PC-9 (cell line): ENCODE data around the gene TMEM208. TPM values are rescaled to one million over a fixed set of nuclear protein-coding genes. Genes with fewer than 3 reads are reported as not detected.

ENCODE experiments used
- BruUV-seq: library from RNA; stranded (reverse); fragments of 400-500 nt; replicated peaks from 2 replicates; lab custom pipeline; 2021; lab: Mats Ljungman, UMichigan
- CTCF ChIA-PET: fragments of 300-600 bp; sonication (Branson Sonifier 250); formaldehyde crosslinking; loops from one replicate; lab custom pipeline; 2022; ENCODE audit warnings: antibody characterized with exemption; lab: Charles Lee
- POLR2A ChIA-PET: fragments of 300-600 bp; sonication (Branson Sonifier 250); formaldehyde crosslinking; loops from one replicate; lab custom pipeline; 2022; ENCODE audit warnings: antibody characterized with exemption; ENCODE audit not compliant: unreplicated experiment; lab: Charles Lee
- DNase-seq, 2 experiments: peaks; one replicate each; pipeline versions ENCODE4 v3.0.0 to v3.0.0-alpha.2; 2015 to 2022; ENCODE audit warnings: mixed read lengths in 1 of 2
- H2AFZ ChIP-seq: fragments of 200-600 bp; sonication (generic); 2 replicates; pipeline ENCODE4 v1.8.1; 2017; ENCODE audit warnings: antibody characterized with exemption
- H3F3A ChIP-seq: fragments of 200-600 bp; sonication (generic); 2 replicates; pipeline ENCODE4 v1.8.1; 2017; ENCODE audit warnings: antibody characterized with exemption, mild to moderate bottlenecking, low read depth; ENCODE audit not compliant: insufficient read depth
- H3K27ac ChIP-seq: fragments of 200-600 bp; sonication (generic); 2 replicates; pipeline ENCODE4 v1.6.1; 2016; ENCODE audit warnings: mixed run types
- H3K27me3 ChIP-seq: fragments of 200-600 bp; sonication (generic); 2 replicates; pipeline ENCODE4 v1.6.1; 2016; ENCODE audit warnings: low read depth, mixed run types; ENCODE audit not compliant: insufficient read depth
- H3K36me3 ChIP-seq: fragments of 200-600 bp; sonication (generic); 2 replicates; pipeline ENCODE4 v1.6.1; 2016; ENCODE audit warnings: low read depth, mixed run types
- H3K4me1 ChIP-seq: fragments of 200-600 bp; sonication (generic); replicated peaks from 2 replicates; pipeline ENCODE4 v1.6.1; 2016; ENCODE audit warnings: mixed run types; ENCODE audit not compliant: insufficient read depth
- H3K4me2 ChIP-seq: fragments of 200-600 bp; sonication (generic); 2 replicates; pipeline ENCODE4 v1.6.1; 2017; ENCODE audit warnings: mixed run types
- H3K4me3 ChIP-seq: fragments of 200-600 bp; sonication (generic); 2 replicates; pipeline ENCODE4 v1.6.1; 2016; ENCODE audit warnings: mixed run types
- H3K79me2 ChIP-seq: fragments of 200-600 bp; sonication (generic); 2 replicates; pipeline ENCODE4 v1.6.1; 2017; ENCODE audit warnings: low read depth, mixed run types
- H3K9me2 ChIP-seq: fragments of 200-600 bp; sonication (generic); 2 replicates; pipeline ENCODE4 v1.8.1; 2017; ENCODE audit warnings: mild to moderate bottlenecking; ENCODE audit not compliant: insufficient read depth
- H3K9me3 ChIP-seq: fragments of 200-600 bp; sonication (generic); 2 replicates; pipeline ENCODE4 v1.8.1; 2016; ENCODE audit warnings: low read depth; ENCODE audit not compliant: insufficient read depth
- H4K20me1 ChIP-seq: fragments of 200-600 bp; sonication (generic); 2 replicates; pipeline ENCODE4 v1.8.1; 2017; ENCODE audit not compliant: insufficient read depth
- EZH2 ChIP-seq: fragments of 200-600 bp; sonication (generic); IDR thresholded peaks from 2 replicates; pipeline ENCODE4 v1.8.0; 2017; ENCODE audit warnings: antibody characterized with exemption, low read depth
- intact Hi-C: fragments of 100-400 bp; cut with micrococcal nuclease; formaldehyde crosslinking; loops from one replicate; pipeline ENCODE4 v1.10.0; 2022; ENCODE audit not compliant: unreplicated experiment
- total RNA-seq: library from RNA; stranded (reverse); gene quantifications from 2 replicates; pipeline ENCODE4 v1.2.3, GENCODE V29; 2021
- TF ChIP-seq, protein P1 (sequence below): fragments of 200-600 bp; sonication (generic); conservative IDR thresholded peaks from 2 replicates; pipeline ENCODE4 v1.6.1; 2017; ENCODE audit warnings: mixed run types, antibody characterized with exemption, mild to moderate bottlenecking, moderate library complexity

The TMEM208 gene
- total RNA-seq, 1 experiment from 2014 or later, result 39.5 TPM

DNA sequence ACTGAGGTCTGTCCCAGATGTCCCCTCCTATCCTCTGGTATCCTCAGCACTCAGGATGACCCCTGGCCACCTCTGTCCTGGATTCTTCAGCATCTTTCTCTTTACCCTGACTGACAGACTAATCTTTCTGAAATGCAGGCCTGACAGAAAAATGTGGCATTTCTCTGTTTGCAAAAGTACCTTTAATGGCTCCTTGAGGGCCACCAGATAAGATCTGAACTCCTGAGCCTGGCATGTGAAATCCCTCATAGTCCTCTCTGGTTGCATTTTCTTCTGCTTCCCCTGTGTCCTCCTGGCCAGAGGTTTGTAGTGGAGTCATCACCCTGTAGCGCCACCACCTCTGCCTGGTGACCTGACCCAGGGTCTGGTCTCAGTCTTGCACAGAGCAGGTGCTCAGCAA is 30.0 kb upstream of the TMEM208 start:
- TF ChIP-seq EZH2, result no peak
- TF ChIP-seq, protein P1, sequence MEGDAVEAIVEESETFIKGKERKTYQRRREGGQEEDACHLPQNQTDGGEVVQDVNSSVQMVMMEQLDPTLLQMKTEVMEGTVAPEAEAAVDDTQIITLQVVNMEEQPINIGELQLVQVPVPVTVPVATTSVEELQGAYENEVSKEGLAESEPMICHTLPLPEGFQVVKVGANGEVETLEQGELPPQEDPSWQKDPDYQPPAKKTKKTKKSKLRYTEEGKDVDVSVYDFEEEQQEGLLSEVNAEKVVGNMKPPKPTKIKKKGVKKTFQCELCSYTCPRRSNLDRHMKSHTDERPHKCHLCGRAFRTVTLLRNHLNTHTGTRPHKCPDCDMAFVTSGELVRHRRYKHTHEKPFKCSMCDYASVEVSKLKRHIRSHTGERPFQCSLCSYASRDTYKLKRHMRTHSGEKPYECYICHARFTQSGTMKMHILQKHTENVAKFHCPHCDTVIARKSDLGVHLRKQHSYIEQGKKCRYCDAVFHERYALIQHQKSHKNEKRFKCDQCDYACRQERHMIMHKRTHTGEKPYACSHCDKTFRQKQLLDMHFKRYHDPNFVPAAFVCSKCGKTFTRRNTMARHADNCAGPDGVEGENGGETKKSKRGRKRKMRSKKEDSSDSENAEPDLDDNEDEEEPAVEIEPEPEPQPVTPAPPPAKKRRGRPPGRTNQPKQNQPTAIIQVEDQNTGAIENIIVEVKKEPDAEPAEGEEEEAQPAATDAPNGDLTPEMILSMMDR, result no peak
- no peak overlapping the region; the same call in 1 of the 2 replicates for H3K27ac ChIP-seq
- no peaks in the 10 kb centered on the region for H3K9me2 ChIP-seq
- no peak overlapping the region for H3K4me3 ChIP-seq
- H3K79me2 ChIP-seq, result peaks cover 52% of the 10 kb centered on the region
- intact Hi-C loops, result loop anchor here (10.0 kb wide), 2 partner anchors 198 to 268 kb away; partner anchors contain the start of gene TPPP3
- ChIA-PET CTCF (interaction anchor here (0.6 to 0.7 kb wide), 2 partner anchors 50 to 268 kb away, joined by 3 to 9 read pairs; partner anchors contain the start of gene FHOD1), POLR2A (no interaction called here)
- no peak overlapping the region; the same call in 1 of the 2 replicates for H3K4me2 ChIP-seq
- H3K9me3 ChIP-seq, result no peaks in the 10 kb centered on the region
- H3K4me1 ChIP-seq, result peaks cover 54% of the 10 kb centered on the region
- DNase-seq, result peak in 1 of 2 experiments; percentile 43
- no TSS peak for BruUV-seq
- peaks cover 20% of the 10 kb centered on the region for H4K20me1 ChIP-seq
- no peak overlapping the region for H2AFZ ChIP-seq
- peaks cover 57% of the 10 kb centered on the region for H3F3A ChIP-seq
- H3K27me3 ChIP-seq, result no peaks in the 10 kb centered on the region
- peaks cover 25% of the 10 kb centered on the region; the same call in 1 of the 2 replicates for H3K36me3 ChIP-seq

DNA sequence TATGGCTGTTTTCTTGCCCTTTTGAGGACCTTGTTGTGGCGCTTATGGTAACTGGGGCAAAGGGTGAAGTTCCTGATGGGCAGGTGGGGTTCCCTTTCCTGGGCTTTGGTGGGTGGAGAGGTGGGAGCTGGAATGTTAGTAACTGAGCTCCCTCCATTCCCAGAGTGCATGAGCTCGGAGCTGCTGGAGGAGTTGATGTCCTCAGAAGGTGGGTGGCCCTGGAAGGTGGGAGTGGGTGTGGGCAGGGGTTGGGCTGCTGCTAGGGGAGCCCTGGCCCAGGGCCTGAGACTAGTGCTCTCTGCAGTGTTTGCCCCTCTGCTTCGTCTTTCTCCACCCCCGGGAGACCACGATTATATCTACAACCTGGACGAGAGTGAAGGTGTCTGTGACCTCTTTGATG is 29.2 kb upstream of the TMEM208 start:
- H3K27me3 ChIP-seq, result no peaks in the 10 kb centered on the region
- H2AFZ ChIP-seq, result no peak overlapping the region
- ChIA-PET CTCF (interaction anchor here (0.6 to 1.8 kb wide), 9 partner anchors 29 to 267 kb away, joined by 3 to 9 read pairs (median 4); partner anchors contain the start of genes FHOD1 and TMEM208), POLR2A (interaction anchor here (0.6 to 1.1 kb wide), 4 partner anchors 30 to 303 kb away, joined by 4 to 7 read pairs (median 4); no protein-coding TSS in a partner anchor)
- no peak for TF ChIP-seq EZH2
- TF ChIP-seq, protein P1, result no peak
- H3K4me2 ChIP-seq, result no peak overlapping the region
- no peaks in the 10 kb centered on the region for H3K9me2 ChIP-seq
- intact Hi-C loops, result loop anchor here (2.0 to 10.0 kb wide), 4 partner anchors 47 to 267 kb away; partner anchors contain the start of genes B3GNT9 and TPPP3
- BruUV-seq, result no TSS peak
- H3K9me3 ChIP-seq, result no peaks in the 10 kb centered on the region
- no peak overlapping the region; the same call in 1 of the 2 replicates for H3K27ac ChIP-seq
- H3K4me1 ChIP-seq, result peaks cover 54% of the 10 kb centered on the region
- H3K79me2 ChIP-seq, result peaks cover 45% of the 10 kb centered on the region
- H3K36me3 ChIP-seq, result peaks cover 25% of the 10 kb centered on the region; the same call in 1 of the 2 replicates
- no peak overlapping the region for H3K4me3 ChIP-seq
- DNase-seq, result peak in 1 of 2 experiments; percentile 26
- H4K20me1 ChIP-seq, result peaks cover 20% of the 10 kb centered on the region
- peaks cover 57% of the 10 kb centered on the region for H3F3A ChIP-seq

DNA sequence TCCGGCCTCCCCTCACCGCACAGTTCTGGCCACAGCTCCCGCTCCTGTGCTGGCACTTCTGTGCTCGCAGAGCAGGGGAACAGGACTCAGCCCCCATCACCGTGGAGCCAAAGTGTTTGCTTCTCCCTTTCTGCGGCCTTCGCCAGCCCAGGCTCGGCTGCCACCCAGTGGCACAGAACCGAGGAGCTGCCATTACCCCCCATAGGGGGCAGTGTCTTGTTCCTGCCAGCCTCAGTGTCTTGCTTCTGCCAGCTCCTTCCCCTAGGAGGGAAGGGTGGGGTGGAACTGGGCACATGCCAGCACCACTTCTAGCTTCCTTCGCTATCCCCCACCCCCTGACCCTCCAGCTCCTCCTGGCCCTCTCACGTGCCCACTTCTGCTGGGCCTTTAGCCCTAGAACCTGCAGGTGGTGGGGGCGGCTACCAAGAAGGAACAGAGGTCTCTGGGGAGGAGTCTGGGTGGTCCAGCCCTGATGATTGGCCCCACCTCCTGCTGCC is 28.6 kb upstream of the TMEM208 start:
- Histone ChIP-seq H2AFZ (no peak overlapping the region), H3K4me2 (peak overlapping the region; percentile 95)
- POLR2A ChIA-PET, result interaction anchor here (0.6 to 1.1 kb wide), 4 partner anchors 29 to 303 kb away, joined by 4 to 8 read pairs (median 4); no protein-coding TSS in a partner anchor

More for the DNA sequence above, 28.6 kb upstream of the TMEM208 start:
- peak; percentile 43 to 74 for DNase-seq
- TF ChIP-seq, protein P1, result peak; percentile 78
- no peak for TF ChIP-seq EZH2
- BruUV-seq, result no TSS peak
- intact Hi-C loops, result loop anchor here (2.0 to 10.0 kb wide), 4 partner anchors 47 to 267 kb away; partner anchors contain the start of genes B3GNT9 and TPPP3
- Histone ChIP-seq H3K4me3 (peak overlapping the region; percentile 89; the same call in 1 of the 2 replicates), H4K20me1 (peaks cover 19% of the 10 kb centered on the region), H3K27ac (peak overlapping the region; percentile 75), H3K4me1 (peaks cover 49% of the 10 kb centered on the region), H3K79me2 (peaks cover 39% of the 10 kb centered on the region), H3K27me3 (no peaks in the 10 kb centered on the region), H3K9me3 (no peaks in the 10 kb centered on the region), H3F3A (peaks cover 57% of the 10 kb centered on the region), H3K36me3 (peaks cover 25% of the 10 kb centered on the region; the same call in 1 of the 2 replicates), H3K9me2 (no peaks in the 10 kb centered on the region)
- CTCF ChIA-PET, result interaction anchor here (0.6 to 1.8 kb wide), 9 partner anchors 28 to 244 kb away, joined by 3 to 10 read pairs (median 4); partner anchors contain the start of gene TMEM208
